SU-DHL-6 (cell line): ENCODE data around the gene PCDHB12.
"Not testable (repeated sequence)": the region's sequence is repeated elsewhere in the genome, so short reads cannot be mapped to it uniquely, and the experiment has no call there.

ENCODE experiments used
- H2AFZ ChIP-seq: fragments of 200-600 bp; sonication (generic); 2 replicates; pipeline ENCODE4 v1.6.1; 2014; ENCODE audit warnings: low read depth, mild to moderate bottlenecking, moderate library complexity, mixed read lengths, antibody characterized with exemption, low read length; ENCODE audit not compliant: severe bottlenecking
- H3F3A ChIP-seq: fragments of 200-600 bp; shearing (Covaris generic); 2 replicates; pipeline ENCODE4 v1.6.0; 2016; ENCODE audit warnings: antibody characterized with exemption, mild to moderate bottlenecking; ENCODE audit not compliant: insufficient read depth
- H3K27ac ChIP-seq: fragments of 200-600 bp; sonication (generic); 2 replicates; pipeline ENCODE4 v1.5.1; 2016; ENCODE audit warnings: low read depth, mild to moderate bottlenecking, low read length, moderate library complexity, mixed read lengths
- H3K27me3 ChIP-seq: fragments of 200-600 bp; sonication (generic), shearing (Covaris generic); 2 replicates; pipeline ENCODE4 v1.6.0; 2014; ENCODE audit warnings: mild to moderate bottlenecking, low read length
- H3K36me3 ChIP-seq: fragments of 200-600 bp; sonication (generic); 2 replicates; pipeline ENCODE4 v1.6.1; 2014; ENCODE audit warnings: mild to moderate bottlenecking, low read length, mixed read lengths
- H3K4me2 ChIP-seq: fragments of 300-600, 200-600 bp; shearing (Covaris generic), sonication (generic); 2 replicates; pipeline ENCODE4 v1.6.0; 2014; ENCODE audit warnings: low read length, low read depth, mild to moderate bottlenecking; ENCODE audit not compliant: poor library complexity, severe bottlenecking
- H3K4me3 ChIP-seq: fragments of 200-600 bp; sonication (generic); 2 replicates; pipeline ENCODE4 v1.5.1; 2014; ENCODE audit warnings: antibody characterized with exemption, low read length, mild to moderate bottlenecking, mixed read lengths; ENCODE audit not compliant: insufficient read depth, poor library complexity, severe bottlenecking
- H3K79me2 ChIP-seq: fragments of 200-600 bp; sonication (generic); 2 replicates; pipeline ENCODE4 v1.6.1; 2014; ENCODE audit warnings: mild to moderate bottlenecking, low read length, moderate library complexity; ENCODE audit not compliant: insufficient read depth
- H3K9ac ChIP-seq: fragments of 200-600 bp; sonication (generic); 2 replicates; pipeline ENCODE4 v1.7.0; 2014; ENCODE audit warnings: mild to moderate bottlenecking, low read length
- H3K9me2 ChIP-seq: fragments of 200-600 bp; sonication (generic); replicated peaks from 2 replicates; pipeline ENCODE4 v1.6.1; 2014; ENCODE audit warnings: low read length; ENCODE audit not compliant: insufficient read depth
- H3K9me3 ChIP-seq: fragments of 200-600 bp; sonication (generic); 2 replicates; pipeline ENCODE4 v1.6.1; 2014; ENCODE audit warnings: low read length, mixed read lengths; ENCODE audit not compliant: insufficient read depth
- H4K20me1 ChIP-seq: fragments of 200-600 bp; sonication (generic); 2 replicates; pipeline ENCODE4 v1.6.1; 2014; ENCODE audit warnings: low read depth, mild to moderate bottlenecking, antibody characterized with exemption, low read length, moderate library complexity, mixed read lengths

PCDHB12 gene

GRCh38 chr5:141201646-141202045 is 6.9 kb upstream of the PCDHB12 start:
- not testable (repeated sequence) for H3K4me3 ChIP-seq, H3K9me2 ChIP-seq, H3K9me3 ChIP-seq, H3K27ac ChIP-seq, H4K20me1 ChIP-seq, H3K36me3 ChIP-seq, H3K4me2 ChIP-seq, H2AFZ ChIP-seq, H3K27me3 ChIP-seq, H3K9ac ChIP-seq, H3F3A ChIP-seq, H3K79me2 ChIP-seq

GRCh38 chr5:141210281-141210680 is 1.8 kb downstream of the PCDHB12 start:
- H3K36me3 ChIP-seq, H3K79me2 ChIP-seq, H2AFZ ChIP-seq, H4K20me1 ChIP-seq, H3K4me3 ChIP-seq, H3F3A ChIP-seq, H3K9ac ChIP-seq, H3K9me2 ChIP-seq, H3K27me3 ChIP-seq, H3K27ac ChIP-seq, H3K9me3 ChIP-seq, H3K4me2 ChIP-seq: not testable (repeated sequence)

DNA sequence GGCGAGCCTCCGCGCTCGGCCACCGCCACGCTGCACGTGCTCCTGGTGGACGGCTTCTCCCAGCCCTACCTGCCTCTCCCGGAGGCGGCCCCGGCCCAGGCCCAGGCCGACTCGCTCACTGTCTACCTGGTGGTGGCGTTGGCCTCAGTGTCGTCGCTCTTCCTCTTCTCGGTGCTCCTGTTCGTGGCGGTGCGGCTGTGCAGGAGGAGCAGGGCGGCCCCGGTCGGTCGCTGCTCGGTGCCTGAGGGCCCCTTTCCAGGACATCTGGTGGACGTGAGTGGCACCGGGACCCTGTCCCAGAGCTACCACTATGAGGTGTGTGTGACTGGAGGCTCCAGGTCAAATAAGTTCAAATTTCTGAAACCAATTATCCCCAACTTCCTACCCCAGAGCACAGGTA is 2.3 kb downstream of the PCDHB12 start:
- not testable (repeated sequence) for H3K27me3 ChIP-seq, H3K9me3 ChIP-seq, H2AFZ ChIP-seq, H4K20me1 ChIP-seq, H3K9me2 ChIP-seq, H3K9ac ChIP-seq, H3K4me3 ChIP-seq, H3K27ac ChIP-seq, H3K4me2 ChIP-seq, H3K36me3 ChIP-seq, H3K79me2 ChIP-seq, H3F3A ChIP-seq

GRCh38 chr5:141213656-141214339 is 5.3 kb downstream of the PCDHB12 start, which contains the start of gene PCDHB13:
Gene PCDHB13, plus strand, starts transcription at chr5:141213919. Its CDS starts 205 bp downstream, at chr5:141214124.
- not testable (repeated sequence) for H3K27ac ChIP-seq, H3K9me3 ChIP-seq, H2AFZ ChIP-seq, H3K36me3 ChIP-seq, H4K20me1 ChIP-seq, H3F3A ChIP-seq, H3K9me2 ChIP-seq, H3K27me3 ChIP-seq, H3K4me2 ChIP-seq, H3K9ac ChIP-seq, H3K4me3 ChIP-seq, H3K79me2 ChIP-seq

- H3K4me3 ChIP-seq, H4K20me1 ChIP-seq, H3K9ac ChIP-seq, H3K9me2 ChIP-seq, H3K4me2 ChIP-seq, H3F3A ChIP-seq, H3K9me3 ChIP-seq, H3K27me3 ChIP-seq, H3K36me3 ChIP-seq, H3K79me2 ChIP-seq, H3K27ac ChIP-seq, H2AFZ ChIP-seq: not testable (repeated sequence)
These were observed 6.1 kb downstream of the PCDHB12 start for GRCh38 chr5:141214583-141214982.

GRCh38 chr5:141215504-141215903 is 7.0 kb downstream of the PCDHB12 start:
- H3F3A ChIP-seq, H3K36me3 ChIP-seq, H2AFZ ChIP-seq, H3K4me3 ChIP-seq, H3K27ac ChIP-seq, H3K79me2 ChIP-seq, H3K4me2 ChIP-seq, H3K27me3 ChIP-seq, H4K20me1 ChIP-seq, H3K9ac ChIP-seq, H3K9me3 ChIP-seq, H3K9me2 ChIP-seq: not testable (repeated sequence)

- H3K27me3 ChIP-seq, H3K4me3 ChIP-seq, H3K4me2 ChIP-seq, H3K79me2 ChIP-seq, H4K20me1 ChIP-seq, H3K9me3 ChIP-seq, H3K9me2 ChIP-seq, H3K36me3 ChIP-seq, H3K27ac ChIP-seq, H3K9ac ChIP-seq, H2AFZ ChIP-seq, H3F3A ChIP-seq: not testable (repeated sequence)
These were observed 7.5 kb downstream of the PCDHB12 start for GRCh38 chr5:141216035-141216434.
